SIG-M5 (cell line): ENCODE data around the gene MED12L.

ENCODE experiments used
- DNase-seq: peaks from one replicate; lab custom pipeline; 2025; lab: John Stamatoyannopoulos, UW

The MED12L gene

GRCh38 chr3:151091685-151092345 is 6.4 kb downstream of the MED12L start:
- DNase-seq, result no peak

DNA sequence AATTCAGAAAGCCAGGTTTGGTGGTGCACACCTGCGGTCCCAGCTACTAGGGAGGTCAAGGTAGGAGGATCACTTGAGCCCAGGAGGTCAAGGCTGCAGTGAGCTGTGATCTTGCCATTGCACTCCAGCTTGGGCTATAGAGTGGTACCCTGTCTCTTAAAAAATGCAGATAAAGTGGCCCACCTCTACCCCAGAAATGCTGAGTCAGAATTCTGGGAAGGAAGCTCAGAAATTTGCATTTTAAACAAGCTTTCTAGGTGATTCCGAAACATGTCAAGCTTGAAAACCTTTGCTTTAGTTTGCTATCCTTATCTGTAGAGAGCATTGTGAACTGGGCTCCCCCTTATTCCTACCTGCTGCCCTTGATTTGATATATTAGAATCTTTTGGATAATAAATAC is 7.7 kb downstream of the MED12L start:
- no peak for DNase-seq

- DNase-seq, result no peak
These were observed 8.4 kb downstream of the MED12L start for GRCh38 chr3:151093905-151094304.

- DNase-seq, result no peak
These were observed 11.3 kb downstream of the MED12L start for GRCh38 chr3:151096716-151097115.

GRCh38 chr3:151100076-151100475 is 14.6 kb downstream of the MED12L start:
- no peak for DNase-seq

DNA sequence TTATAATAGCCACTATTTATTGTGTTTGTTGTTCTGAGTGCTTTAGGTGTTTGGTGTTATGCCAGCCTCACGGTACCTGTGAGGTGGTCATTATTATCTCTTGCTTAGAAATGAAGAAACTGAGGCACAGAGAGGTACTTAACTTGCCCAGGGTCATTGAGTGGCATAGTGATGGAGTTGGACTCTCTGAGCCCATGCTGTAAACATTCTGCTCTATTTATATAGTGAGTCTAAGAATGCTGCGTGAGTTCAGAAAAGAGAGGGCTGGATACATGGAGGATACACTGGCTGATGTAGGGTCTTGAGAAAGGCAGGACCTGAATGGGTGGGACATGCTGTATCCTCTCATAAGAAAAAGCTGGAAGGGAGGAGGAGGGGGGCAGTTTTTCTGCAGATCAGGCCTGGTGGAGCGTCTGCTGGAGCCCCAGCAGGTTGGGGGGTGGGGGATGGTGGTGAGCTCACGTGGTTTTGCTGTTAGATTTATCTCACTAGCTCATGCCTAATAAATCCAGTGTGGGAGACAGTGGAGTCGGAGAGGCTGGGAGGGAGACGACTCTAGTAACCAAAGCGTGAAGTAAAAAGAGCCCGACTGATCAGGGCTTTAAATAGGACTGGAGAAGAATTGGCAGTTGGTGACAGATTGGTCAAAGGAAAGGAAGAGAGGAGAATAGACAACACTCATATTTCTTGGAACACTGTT is 16.0 kb downstream of the MED12L start:
- no peak for DNase-seq

- no peak for DNase-seq
These were observed 20.8 kb downstream of the MED12L start for GRCh38 chr3:151106311-151106710.

GRCh38 chr3:151107177-151107576 is 21.7 kb downstream of the MED12L start:
- no peak for DNase-seq

GRCh38 chr3:151107701-151108100 is 22.2 kb downstream of the MED12L start:
- DNase-seq, result no peak

DNA sequence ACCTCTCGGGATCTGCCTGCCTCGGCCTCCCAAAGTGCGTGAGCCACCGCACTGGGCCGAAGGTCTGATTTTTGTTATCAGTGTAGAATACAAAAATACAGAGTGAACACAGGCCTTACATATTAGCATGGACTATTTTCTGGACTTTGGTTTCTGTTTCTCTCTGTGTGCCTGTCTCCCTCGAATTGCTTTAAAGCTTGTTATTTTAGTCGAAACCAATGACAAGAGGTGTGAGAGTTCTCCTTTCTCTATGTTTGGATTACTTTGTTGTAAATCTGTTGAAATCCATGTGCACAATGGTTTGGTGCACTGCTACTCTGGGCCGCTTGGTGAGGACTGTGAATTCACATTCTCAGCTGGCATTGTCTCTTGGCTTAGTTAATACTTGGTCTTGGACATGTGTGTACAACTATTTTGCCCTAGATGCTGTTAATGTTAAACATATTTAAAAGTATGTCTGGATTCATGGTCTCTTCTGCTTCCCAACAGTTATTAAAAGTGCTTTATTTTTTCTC is 23.9 kb downstream of the MED12L start:
- no peak for DNase-seq

DNA sequence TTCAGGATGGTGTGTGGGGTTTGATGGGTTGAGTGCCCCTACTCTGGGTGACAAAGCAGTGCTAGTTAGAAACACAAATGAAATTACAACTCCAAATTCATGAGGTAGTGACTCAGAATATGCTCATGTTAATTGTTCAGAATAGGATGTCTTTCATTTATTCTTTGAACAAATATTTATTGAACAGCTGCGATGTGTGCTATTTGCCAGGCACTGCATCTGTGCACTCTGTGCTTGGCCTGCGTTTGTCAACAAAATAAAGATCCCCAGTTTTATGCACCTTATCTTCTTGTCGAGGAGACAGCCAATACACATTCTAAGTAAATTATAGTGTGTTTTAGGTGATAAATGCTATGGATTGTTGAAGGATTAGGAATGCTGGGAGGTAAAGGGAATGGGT is 27.3 kb downstream of the MED12L start:
- no peak for DNase-seq

DNA sequence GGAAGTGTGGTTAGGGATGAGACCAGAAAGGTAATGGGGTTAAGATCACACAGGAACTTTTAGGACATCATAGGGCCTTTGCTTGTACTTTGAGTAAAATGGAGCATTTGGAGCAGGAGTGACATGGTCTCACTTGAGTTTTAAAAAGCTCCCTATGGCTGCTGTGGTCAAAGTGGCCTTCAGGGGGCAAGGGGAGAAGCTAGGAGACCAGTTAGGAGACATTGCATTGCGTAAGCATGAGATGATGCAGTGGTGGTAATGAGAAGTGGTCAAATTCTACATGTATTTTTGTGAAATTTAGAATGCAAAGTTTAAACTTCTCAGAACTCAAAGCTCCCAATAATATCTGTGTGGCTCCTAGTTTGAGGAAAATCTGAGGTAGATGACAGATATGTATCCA is 27.9 kb downstream of the MED12L start:
- DNase-seq, result no peak

DNA sequence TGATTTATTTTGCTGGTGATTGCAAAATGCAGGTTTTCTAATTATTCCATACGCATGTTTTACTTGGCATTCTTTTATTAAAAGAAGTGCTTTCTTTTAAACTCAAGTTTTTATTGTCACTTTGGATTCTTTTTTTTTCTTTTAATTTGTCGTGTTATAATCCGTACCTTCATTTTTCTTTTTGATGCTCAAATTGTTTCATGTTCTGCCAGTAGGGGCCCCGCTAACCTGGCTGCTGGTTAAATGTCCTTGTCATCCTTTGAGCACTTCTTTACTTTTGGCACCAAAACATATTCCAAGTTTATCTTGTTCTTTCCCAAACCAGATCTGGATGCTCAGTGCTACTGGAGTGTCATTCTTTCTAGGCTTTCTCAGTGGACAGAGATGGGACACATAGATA is 31.6 kb downstream of the MED12L start:
- DNase-seq, result no peak

GRCh38 chr3:151119188-151119587 is 33.7 kb downstream of the MED12L start:
- DNase-seq, result no peak

DNA sequence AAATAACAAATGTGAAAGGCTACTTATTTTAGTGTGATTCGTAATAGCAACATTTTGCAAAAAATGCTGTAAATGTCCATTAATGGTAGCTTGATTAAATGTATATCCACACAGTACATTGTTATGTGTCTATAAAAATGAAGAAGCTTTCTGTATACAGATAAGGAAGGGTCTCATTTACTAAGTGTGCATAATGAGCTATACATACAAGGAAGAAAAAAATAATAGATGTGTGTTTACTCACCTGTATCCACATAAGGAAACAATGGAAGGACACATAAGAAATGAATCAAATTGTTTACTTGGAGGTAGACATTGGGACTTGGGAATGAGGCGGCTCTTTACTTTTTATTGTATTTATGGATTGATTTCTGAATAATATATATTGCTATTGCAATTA is 34.9 kb downstream of the MED12L start:
- no peak for DNase-seq

- no peak for DNase-seq
These were observed 35.6 kb downstream of the MED12L start for GRCh38 chr3:151121016-151121415.

GRCh38 chr3:151123827-151124226 is 38.4 kb downstream of the MED12L start:
- no peak for DNase-seq

DNA sequence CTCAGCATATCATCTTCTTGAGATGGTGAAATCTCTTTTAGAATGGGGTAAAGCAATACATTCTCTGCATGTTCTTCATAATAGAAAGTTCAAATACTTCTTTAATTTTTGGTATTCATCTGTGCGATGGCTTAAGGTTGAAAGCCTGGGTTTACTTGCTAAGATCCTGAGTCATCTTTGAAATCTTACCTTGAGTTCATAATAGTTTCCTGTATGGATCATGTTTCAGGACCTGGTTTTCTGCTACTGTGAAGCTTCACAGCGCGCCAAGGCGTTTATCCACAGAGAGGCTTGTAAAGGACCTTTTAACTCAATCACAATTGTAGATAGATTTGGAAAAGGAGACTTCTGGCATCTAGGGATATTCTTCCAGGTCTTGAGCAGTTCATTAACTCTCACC is 39.0 kb downstream of the MED12L start:
- no peak for DNase-seq

GRCh38 chr3:151130428-151130827 is 45.0 kb downstream of the MED12L start:
- DNase-seq, result no peak

DNA sequence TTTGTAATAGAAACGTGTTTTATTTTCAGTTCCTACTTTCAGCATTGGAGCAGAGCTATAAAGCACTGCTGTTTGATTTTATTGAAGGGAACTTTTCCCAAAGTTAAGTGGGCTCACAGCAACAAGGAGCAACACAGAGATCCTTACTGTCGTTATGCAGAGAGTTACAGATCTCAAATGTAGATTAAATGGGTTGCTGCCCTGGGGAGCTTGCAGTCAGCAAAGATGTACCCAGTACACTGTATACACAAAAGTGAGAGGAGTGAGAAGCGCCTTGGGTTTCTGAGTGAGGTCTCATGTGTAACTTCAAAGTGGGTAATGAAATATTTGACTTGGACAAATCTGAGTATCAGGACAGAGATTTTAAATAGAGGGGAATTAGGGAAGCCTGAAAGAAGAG is 47.7 kb downstream of the MED12L start:
- DNase-seq, result no peak

GRCh38 chr3:151133917-151134450 is 48.5 kb downstream of the MED12L start:
- DNase-seq, result no peak

GRCh38 chr3:151135541-151136337 is 50.3 kb downstream of the MED12L start:
- DNase-seq, result no peak

DNA sequence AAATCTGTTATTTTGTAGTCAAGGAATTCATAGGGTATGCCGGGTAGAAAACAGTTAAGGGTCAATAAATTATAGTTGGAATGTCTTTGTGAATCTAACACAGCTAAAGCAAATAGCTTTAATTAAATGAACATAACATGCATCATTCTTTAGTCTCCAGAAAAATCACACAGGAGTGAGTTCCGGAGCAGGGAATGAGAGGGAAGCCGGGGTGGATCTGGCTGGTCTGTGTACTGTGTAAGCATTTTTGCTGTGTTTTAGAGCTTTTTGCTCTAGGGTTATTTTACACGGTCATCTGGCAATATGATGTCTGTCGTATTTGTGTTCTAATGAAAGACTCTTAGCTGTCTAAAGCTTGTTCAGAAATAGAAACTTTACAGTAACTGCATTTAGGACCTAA is 57.5 kb downstream of the MED12L start:
- DNase-seq, result no peak
